GM12878 (cell line): ENCODE results near the gene S1PR4. TPM values are rescaled to one million over a fixed set of nuclear protein-coding genes. Genes with fewer than 3 reads are reported as not detected.

Experiments used
- BHLHE40 ChIP-seq, 2 experiments: fragments of 450-650 bp in 1 of 2; IDR thresholded peaks; 2 replicates each; pipeline ENCODE4 v1.6.1; 2011 to 2017; ENCODE audit warnings: low read depth in 2 of 2, borderline replicate concordance in 1 of 2, improper control_type of control experiment in 1 of 2, low read length in 1 of 2, mild to moderate bottlenecking in 1 of 2
- BMI1 ChIP-seq: fragments of 450-650 bp; IDR thresholded peaks from 2 replicates; pipeline ENCODE4 v1.6.1; 2016; ENCODE audit warnings: mild to moderate bottlenecking, moderate library complexity, borderline replicate concordance
- E2F8 ChIP-seq: fragments of 450-650 bp; IDR thresholded peaks from 2 replicates; pipeline ENCODE4 v1.6.1; 2018; ENCODE audit warnings: mild to moderate bottlenecking, low read depth, moderate library complexity; ENCODE audit not compliant: partially characterized antibody
- EED ChIP-seq: sonication (generic); IDR thresholded peaks from 2 replicates; pipeline ENCODE4 v1.6.1; 2016; ENCODE audit warnings: antibody characterized with exemption, low read depth
- EGR1 ChIP-seq, 2 experiments: IDR thresholded peaks; 1 replicate in 1 of 2; 2 replicates in 1 of 2; pipeline ENCODE4 v1.6.1; 2011 to 2012; ENCODE audit warnings: low read depth in 2 of 2, low read length in 2 of 2, borderline replicate concordance in 1 of 2, mild to moderate bottlenecking in 1 of 2, moderate library complexity in 1 of 2
- ESRRA ChIP-seq: IDR thresholded peaks from 2 replicates; pipeline ENCODE4 v1.6.1; 2012; ENCODE audit warnings: mild to moderate bottlenecking, low read length, improper control_type of control experiment
- FOS ChIP-seq: IDR thresholded peaks from 3 replicates; pipeline ENCODE4 v1.6.1; 2011; ENCODE audit warnings: borderline replicate concordance; ENCODE audit not compliant: insufficient read length; ENCODE audit errors: extremely low read depth
- HDAC6 ChIP-seq: fragments of 200-600 bp; sonication (generic); IDR thresholded peaks from one replicate; pipeline ENCODE4 v1.8.0; 2017; ENCODE audit warnings: antibody characterized with exemption; ENCODE audit not compliant: unreplicated experiment
- IKZF1 ChIP-seq: fragments of 450-650 bp; conservative IDR thresholded peaks from 2 replicates; pipeline ENCODE4 v1.6.1; 2017; ENCODE audit warnings: antibody characterized with exemption, mild to moderate bottlenecking
- KDM1A ChIP-seq: fragments of 200-600 bp; sonication (generic); IDR thresholded peaks from 2 replicates; pipeline ENCODE4 v1.6.1; 2016; ENCODE audit warnings: borderline replicate concordance
- MEF2B ChIP-seq: fragments of 450-650 bp; IDR thresholded peaks from 2 replicates; pipeline ENCODE4 v1.6.1; 2018; ENCODE audit warnings: mild to moderate bottlenecking, moderate library complexity; ENCODE audit not compliant: partially characterized antibody, poor library complexity, severe bottlenecking
- MYB ChIP-seq: fragments of 150-350 bp; IDR thresholded peaks from 2 replicates; pipeline ENCODE4 v1.6.1; 2014; ENCODE audit warnings: mild to moderate bottlenecking, low read depth, low read length, borderline replicate concordance
- NR2C1 ChIP-seq: fragments of 450-650 bp; IDR thresholded peaks from 2 replicates; pipeline ENCODE4 v1.6.1; 2017; ENCODE audit warnings: antibody characterized with exemption, mild to moderate bottlenecking, moderate library complexity
- RCOR1 ChIP-seq: conservative IDR thresholded peaks from 2 replicates; pipeline ENCODE4 v1.6.1; 2012; ENCODE audit warnings: low read depth, low read length, improper control_type of control experiment
- SKIL ChIP-seq: fragments of 450-650 bp; IDR thresholded peaks from 2 replicates; pipeline ENCODE4 v1.6.1; 2017; ENCODE audit warnings: mild to moderate bottlenecking, low read depth, inconsistent platforms; ENCODE audit not compliant: poor library complexity, severe bottlenecking
- SMAD1 ChIP-seq: fragments of 450-650 bp; IDR thresholded peaks from 2 replicates; pipeline ENCODE4 v1.6.1; 2018; ENCODE audit warnings: mild to moderate bottlenecking, low read depth; ENCODE audit not compliant: partially characterized antibody
- SMAD5 ChIP-seq: IDR thresholded peaks from 2 replicates; pipeline ENCODE4 v1.6.1; 2016; ENCODE audit warnings: antibody characterized with exemption, low read depth
- SMARCA5 ChIP-seq: fragments of 450-650 bp; IDR thresholded peaks from 2 replicates; pipeline ENCODE4 v1.6.1; 2017; ENCODE audit warnings: mild to moderate bottlenecking
- SUZ12 ChIP-seq: fragments of 200-600 bp; sonication (generic); IDR thresholded peaks from one replicate; pipeline ENCODE4 v1.6.1; 2018; ENCODE audit warnings: antibody characterized with exemption, mild to moderate bottlenecking; ENCODE audit not compliant: unreplicated experiment
- TCF3 ChIP-seq: IDR thresholded peaks from 2 replicates; pipeline ENCODE4 v1.6.1; 2012; ENCODE audit warnings: low read depth, mild to moderate bottlenecking, low read length, borderline replicate concordance; ENCODE audit not compliant: insufficient read depth
- polyA plus RNA-seq, 11 experiments: library from polyadenylated mRNA; depleted of rRNA in 4 of 11; unstranded in 6 of 11; stranded (reverse) in 5 of 11; fragments of >200 nt; fragmentation: Nextera tagmentation in 4 of 11; fragmentation: Illumina TruSeq in 1 of 11; extraction: Ambion mirVana in 4 of 11; extraction: Trizol in 1 of 11; gene quantifications; 1 replicate in 1 of 11; 2 replicates in 10 of 11; pipeline versions ENCODE4 v1.2.1 to v1.2.3, GENCODE V29; 2011 to 2016; ENCODE audit warnings: inconsistent platforms in 2 of 11, missing spikeins in 2 of 11, low read depth in 1 of 11
- total RNA-seq, 4 experiments: library from RNA; depleted of rRNA in 3 of 4; stranded (reverse); fragments of >200 nt in 3 of 4; fragmentation: Illumina TruSeq in 1 of 4; extraction: Trizol in 1 of 4; gene quantifications; 2 replicates each; pipeline versions ENCODE4 v1.2.1 to v1.2.3, GENCODE V29; 2013 to 2021
- TF ChIP-seq, protein P1 (sequence below): fragments of 450-650 bp; formaldehyde crosslinking; IDR thresholded peaks from 2 replicates; pipeline ENCODE4 v1.4.0; 2020; ENCODE audit warnings: mild to moderate bottlenecking, moderate library complexity

S1PR4 gene
- total and polyA plus RNA-seq, 10 of the 15 experiments (the other 5 are each of a cell fraction or from before 2014, with no cell fraction given): 0.19 to 57.7 (median 32.4) TPM; not detected in 1

- TF ChIP-seq, protein P1, sequence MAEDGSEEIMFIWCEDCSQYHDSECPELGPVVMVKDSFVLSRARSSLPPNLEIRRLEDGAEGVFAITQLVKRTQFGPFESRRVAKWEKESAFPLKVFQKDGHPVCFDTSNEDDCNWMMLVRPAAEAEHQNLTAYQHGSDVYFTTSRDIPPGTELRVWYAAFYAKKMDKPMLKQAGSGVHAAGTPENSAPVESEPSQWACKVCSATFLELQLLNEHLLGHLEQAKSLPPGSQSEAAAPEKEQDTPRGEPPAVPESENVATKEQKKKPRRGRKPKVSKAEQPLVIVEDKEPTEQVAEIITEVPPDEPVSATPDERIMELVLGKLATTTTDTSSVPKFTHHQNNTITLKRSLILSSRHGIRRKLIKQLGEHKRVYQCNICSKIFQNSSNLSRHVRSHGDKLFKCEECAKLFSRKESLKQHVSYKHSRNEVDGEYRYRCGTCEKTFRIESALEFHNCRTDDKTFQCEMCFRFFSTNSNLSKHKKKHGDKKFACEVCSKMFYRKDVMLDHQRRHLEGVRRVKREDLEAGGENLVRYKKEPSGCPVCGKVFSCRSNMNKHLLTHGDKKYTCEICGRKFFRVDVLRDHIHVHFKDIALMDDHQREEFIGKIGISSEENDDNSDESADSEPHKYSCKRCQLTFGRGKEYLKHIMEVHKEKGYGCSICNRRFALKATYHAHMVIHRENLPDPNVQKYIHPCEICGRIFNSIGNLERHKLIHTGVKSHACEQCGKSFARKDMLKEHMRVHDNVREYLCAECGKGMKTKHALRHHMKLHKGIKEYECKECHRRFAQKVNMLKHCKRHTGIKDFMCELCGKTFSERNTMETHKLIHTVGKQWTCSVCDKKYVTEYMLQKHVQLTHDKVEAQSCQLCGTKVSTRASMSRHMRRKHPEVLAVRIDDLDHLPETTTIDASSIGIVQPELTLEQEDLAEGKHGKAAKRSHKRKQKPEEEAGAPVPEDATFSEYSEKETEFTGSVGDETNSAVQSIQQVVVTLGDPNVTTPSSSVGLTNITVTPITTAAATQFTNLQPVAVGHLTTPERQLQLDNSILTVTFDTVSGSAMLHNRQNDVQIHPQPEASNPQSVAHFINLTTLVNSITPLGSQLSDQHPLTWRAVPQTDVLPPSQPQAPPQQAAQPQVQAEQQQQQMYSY (CRISPR knock-in tag): no peak
- peak; percentile 77 for TF ChIP-seq HDAC6
- TF ChIP-seq SUZ12: no peak
- no peak for TF ChIP-seq SKIL
- no peak for TF ChIP-seq BMI1
- TF ChIP-seq SMAD5: no peak
- TF ChIP-seq KDM1A: no peak
- peak; percentile 96 for TF ChIP-seq NR2C1
- no peak for TF ChIP-seq FOS
- peak; percentile 31 for TF ChIP-seq MEF2B
- TF ChIP-seq IKZF1: peak; percentile 100
- TF ChIP-seq ESRRA: peak; percentile 72; the same call in 1 of the 2 replicates
- TF ChIP-seq TCF3: no peak
- no peak for TF ChIP-seq SMAD1
- peak; percentile 80 for TF ChIP-seq E2F8
- TF ChIP-seq RCOR1: no peak
- no peak for TF ChIP-seq EGR1 (IDR thresholded peaks at IDR 0.05; ENCODE audit: borderline replicate concordance in 1 of 2, low read depth in 2 of 2, low read length in 2 of 2)
- peak; percentile 98 for TF ChIP-seq MYB
- no peak for TF ChIP-seq EED
- TF ChIP-seq SMARCA5: peak; percentile 88; the same call in 1 of the 2 replicates
- TF ChIP-seq BHLHE40 (IDR thresholded peaks at IDR 0.05; ENCODE audit: borderline replicate concordance in 1 of 2, low read depth in 2 of 2, low read length in 1 of 2): peak in 1 of 2 experiments; percentile 74; a peak in 2 of 4 replicates
These were observed 7.0 kb downstream of the S1PR4 start, which contains the start of gene NCLN (continued) for GRCh38 chr19:3185461-3186159.
